ENCODE data around the gene ARHGEF35.

Gene ARHGEF35

GRCh38 chr7:144142187-144142586 lies 53.4 kb downstream of the ARHGEF35 start:
- Histone ChIP-seq H3K4me1 (ENCODE audit: low read length) (no peaks in the 10 kb centered on the region), H3K27me3 (replicated peaks; ENCODE audit: insufficient read depth, low read length) (no peaks in the 10 kb centered on the region), H2AFZ (ENCODE audit: low read length) (no peak overlapping the region), H3K4me3 (ENCODE audit: low read length) (no peak overlapping the region), H3K27ac (ENCODE audit: low read length) (no peak overlapping the region), H3K9me2 (replicated peaks; ENCODE audit: insufficient read depth, low read length) (no peaks in the 10 kb centered on the region), H3K36me3 (replicated peaks; ENCODE audit: insufficient read depth, low read length) (no peaks in the 10 kb centered on the region), H3K4me2 (ENCODE audit: low read depth, low read length) (no peak overlapping the region), H4K20me1 (ENCODE audit: insufficient read depth, low read length) (no peaks in the 10 kb centered on the region), H3F3A (ENCODE audit: insufficient read depth, low read length) (no peaks in the 10 kb centered on the region), H3K9me3 (replicated peaks; ENCODE audit: insufficient read depth, low read length) (no peaks in the 10 kb centered on the region), H3K9ac (ENCODE audit: low read length) (no peak overlapping the region), H3K79me2 (ENCODE audit: low read length) (no peaks in the 10 kb centered on the region)
- no peak for DNase-seq
- TF ChIP-seq EZH2phosphoT487 (IDR thresholded peaks at IDR 0.05; ENCODE audit: low read length) (no peak), EZH2 (optimal IDR thresholded peaks at IDR 0.05; ENCODE audit: low read depth, low read length) (no peak)

GRCh38 chr7:144137501-144137900 lies 58.1 kb downstream of the ARHGEF35 start:
- Histone ChIP-seq H2AFZ (ENCODE audit: low read length) (no peak overlapping the region), H3K9ac (ENCODE audit: low read length) (no peak overlapping the region), H3K4me2 (ENCODE audit: low read depth, low read length) (no peak overlapping the region), H3K4me3 (ENCODE audit: low read length) (no peak overlapping the region), H3K79me2 (ENCODE audit: low read length) (no peaks in the 10 kb centered on the region), H3K9me2 (replicated peaks; ENCODE audit: insufficient read depth, low read length) (no peaks in the 10 kb centered on the region), H3K27ac (ENCODE audit: low read length) (no peak overlapping the region), H3F3A (ENCODE audit: insufficient read depth, low read length) (no peaks in the 10 kb centered on the region), H3K36me3 (replicated peaks; ENCODE audit: insufficient read depth, low read length) (no peaks in the 10 kb centered on the region), H3K4me1 (ENCODE audit: low read length) (no peaks in the 10 kb centered on the region), H3K27me3 (replicated peaks; ENCODE audit: insufficient read depth, low read length) (no peaks in the 10 kb centered on the region), H4K20me1 (ENCODE audit: insufficient read depth, low read length) (no peaks in the 10 kb centered on the region), H3K9me3 (replicated peaks; ENCODE audit: insufficient read depth, low read length) (no peaks in the 10 kb centered on the region)
- TF ChIP-seq CTCF (IDR thresholded peaks at IDR 0.05; ENCODE audit: low read length) (no peak), EZH2 (optimal IDR thresholded peaks at IDR 0.05; ENCODE audit: low read depth, low read length) (no peak), EZH2phosphoT487 (IDR thresholded peaks at IDR 0.05; ENCODE audit: low read length) (no peak)
- DNase-seq, result no peak
